H1 (cell line): ENCODE data around the gene PLB1. TPM values are rescaled to one million over a fixed set of nuclear protein-coding genes. Genes with fewer than 3 reads are reported as not detected.

Experiments
- CTCF ChIA-PET: fragments of 300-600 bp; sonication (Branson Sonifier 250); formaldehyde crosslinking; loops from one replicate; lab custom pipeline; 2021; ENCODE audit not compliant: partially characterized antibody; lab: Charles Lee
- POLR2A ChIA-PET: fragments of 300-600 bp; sonication (Branson Sonifier 250); formaldehyde crosslinking; loops from one replicate; lab custom pipeline; 2021; ENCODE audit warnings: inconsistent platforms; ENCODE audit not compliant: partially characterized antibody; lab: Charles Lee
- DNase-seq, 2 experiments: peaks; one replicate each; pipeline versions ENCODE4 v3.0.0 to v3.0.0-alpha.2; 2010 to 2022; ENCODE audit warnings: low spot score in 2 of 2, low read depth in 1 of 2, mixed read lengths in 1 of 2
- FAIRE-seq: peaks from 2 replicates; lab custom pipeline; 2011; peaks lifted over from hg19 to GRCh38; lab: Jason Lieb, UNC
- H2AFZ ChIP-seq: 2 replicates; pipeline ENCODE4 v1.8.1; 2012; ENCODE audit warnings: low read length, inconsistent platforms
- H2AK5ac ChIP-seq: 2 replicates; pipeline ENCODE4 v1.6.1; 2013; ENCODE audit warnings: low read depth, low read length
- H2BK120ac ChIP-seq: replicated peaks from 2 replicates; pipeline ENCODE3; 2013; ENCODE audit warnings: low read depth, low read length, inconsistent platforms
- H2BK12ac ChIP-seq: 2 replicates; pipeline ENCODE4 v1.6.1; 2013; ENCODE audit warnings: low read depth, low read length
- H2BK15ac ChIP-seq: 2 replicates; pipeline ENCODE4 v1.6.1; 2013; ENCODE audit warnings: low read length
- H2BK20ac ChIP-seq: 2 replicates; pipeline ENCODE4 v1.6.1; 2013; ENCODE audit warnings: low read length
- H2BK5ac ChIP-seq: 2 replicates; pipeline ENCODE4 v1.6.1; 2013; ENCODE audit warnings: low read depth, low read length
- H3K14ac ChIP-seq: 2 replicates; pipeline ENCODE4 v1.6.1; 2013; ENCODE audit warnings: inconsistent platforms; ENCODE audit not compliant: insufficient read length
- H3K18ac ChIP-seq: 2 replicates; pipeline ENCODE4 v1.6.1; 2013; ENCODE audit warnings: low read length; ENCODE audit errors: extremely low read depth
- H3K23ac ChIP-seq: 2 replicates; pipeline ENCODE4 v1.6.1; 2013; ENCODE audit warnings: inconsistent platforms; ENCODE audit not compliant: insufficient read length
- H3K23me2 ChIP-seq: 2 replicates; pipeline ENCODE4 v1.6.1; 2013; ENCODE audit warnings: low read depth, low read length
- H3K27ac ChIP-seq: 2 replicates; pipeline ENCODE4 v1.6.1; 2011; ENCODE audit warnings: low read depth, low read length, inconsistent platforms
- H3K27me3 ChIP-seq, 4 experiments: replicated peaks in 1 of 4; 1 replicate in 1 of 4; 2 replicates in 3 of 4; pipeline versions ENCODE4 v1.6.1 to v1.8.1; 2011 to 2013; ENCODE audit warnings: low read length in 3 of 4, mild to moderate bottlenecking in 3 of 4, inconsistent platforms in 2 of 4, mixed read lengths in 2 of 4, moderate library complexity in 1 of 4; ENCODE audit not compliant: control insufficient read depth in 3 of 4, insufficient read depth in 3 of 4; ENCODE audit errors: extremely low read depth in 1 of 4
- H3K36me3 ChIP-seq, 4 experiments: 2 replicates each; pipeline versions ENCODE4 v1.6.1 to v1.8.1; 2011 to 2013; ENCODE audit warnings: mild to moderate bottlenecking in 4 of 4, low read length in 3 of 4, moderate library complexity in 2 of 4, control low read depth in 1 of 4, inconsistent platforms in 1 of 4; ENCODE audit not compliant: insufficient read depth in 4 of 4, control insufficient read depth in 2 of 4
- H3K4ac ChIP-seq: replicated peaks from 2 replicates; pipeline ENCODE3; 2013; ENCODE audit warnings: low read length, low read depth, mixed read lengths, inconsistent platforms; ENCODE audit not compliant: insufficient read length
- H3K4me1 ChIP-seq, 4 experiments: replicated peaks in 1 of 4; 1 replicate in 1 of 4; 2 replicates in 3 of 4; pipeline versions ENCODE4 v1.6.1 to v1.8.1; 2011 to 2013; ENCODE audit warnings: low read length in 3 of 4, inconsistent platforms in 2 of 4, mixed read lengths in 1 of 4; ENCODE audit not compliant: insufficient read depth in 4 of 4, control insufficient read depth in 3 of 4
- H3K4me2 ChIP-seq, 2 experiments: 2 replicates each; pipeline versions ENCODE4 v1.6.1 to v1.8.1; 2011 to 2013; ENCODE audit warnings: low read depth in 2 of 2, low read length in 2 of 2, control low read depth in 1 of 2, inconsistent platforms in 1 of 2, mild to moderate bottlenecking in 1 of 2; ENCODE audit not compliant: insufficient read depth in 1 of 2
- H3K4me3 ChIP-seq, 4 experiments: fragments of 200-600, 300-600 bp in 1 of 4; sonication (generic), shearing (Covaris generic), sonication (Bioruptor Twin) in 1 of 4; 2 replicates each; pipeline versions ENCODE4 v1.5.1 to v1.8.1; 2011 to 2016; ENCODE audit warnings: low read length in 4 of 4, low read depth in 3 of 4, control low read depth in 2 of 4, inconsistent platforms in 2 of 4, mild to moderate bottlenecking in 2 of 4, mixed read lengths in 1 of 4, moderate library complexity in 1 of 4; ENCODE audit not compliant: insufficient read depth in 2 of 4; ENCODE audit errors: extremely low read depth in 1 of 4
- H3K56ac ChIP-seq: replicated peaks from 2 replicates; pipeline ENCODE3; 2013; ENCODE audit warnings: low read depth, mild to moderate bottlenecking, mixed read lengths, low read length, inconsistent platforms; ENCODE audit not compliant: insufficient read length
- H3K79me1 ChIP-seq: 2 replicates; pipeline ENCODE4 v1.6.1; 2013; ENCODE audit warnings: low read depth, low read length, control low read depth
- H3K79me2 ChIP-seq, 2 experiments: 2 replicates each; pipeline versions ENCODE4 v1.6.1 to v1.8.1; 2012 to 2013; ENCODE audit warnings: low read length in 2 of 2, mild to moderate bottlenecking in 2 of 2, inconsistent platforms in 1 of 2; ENCODE audit not compliant: insufficient read depth in 2 of 2, control insufficient read depth in 1 of 2
- H3K9ac ChIP-seq, 4 experiments: replicated peaks in 1 of 4; 1 replicate in 1 of 4; 2 replicates in 3 of 4; pipeline versions ENCODE4 v1.6.1 to v1.8.1; 2011 to 2013; ENCODE audit warnings: low read depth in 3 of 4, low read length in 3 of 4, control low read depth in 2 of 4, mild to moderate bottlenecking in 2 of 4, moderate library complexity in 2 of 4, inconsistent platforms in 1 of 4; ENCODE audit errors: extremely low read depth in 1 of 4
- H3K9me3 ChIP-seq, 2 experiments: 2 replicates each; pipeline versions ENCODE4 v1.6.1 to v1.8.1; 2012 to 2013; ENCODE audit warnings: mild to moderate bottlenecking in 2 of 2, moderate library complexity in 2 of 2, control low read depth in 1 of 2, inconsistent platforms in 1 of 2, low read depth in 1 of 2, low read length in 1 of 2, mixed read lengths in 1 of 2; ENCODE audit not compliant: insufficient read depth in 2 of 2
- H4K20me1 ChIP-seq, 2 experiments: replicated peaks in 1 of 2; 2 replicates each; pipeline versions ENCODE3 to v1.8.1; 2011 to 2013; ENCODE audit warnings: inconsistent platforms in 2 of 2, low read length in 2 of 2, mild to moderate bottlenecking in 1 of 2; ENCODE audit not compliant: insufficient read depth in 2 of 2, control insufficient read depth in 1 of 2
- H4K5ac ChIP-seq: 2 replicates; pipeline ENCODE4 v1.6.1; 2013; ENCODE audit warnings: low read length, low read depth, mixed read lengths, inconsistent platforms; ENCODE audit not compliant: insufficient read length
- H4K8ac ChIP-seq: 2 replicates; pipeline ENCODE4 v1.8.0; 2013; ENCODE audit warnings: mild to moderate bottlenecking, moderate library complexity, low read length, inconsistent platforms; ENCODE audit not compliant: insufficient read depth; ENCODE audit errors: extremely low read depth
- H4K91ac ChIP-seq: replicated peaks from 2 replicates; pipeline ENCODE3; 2013; ENCODE audit warnings: low read length, mixed read lengths, inconsistent platforms; ENCODE audit not compliant: insufficient read length
- ATF3 ChIP-seq: IDR thresholded peaks from 2 replicates; pipeline ENCODE4 v1.6.1; 2011; ENCODE audit warnings: low read depth, mild to moderate bottlenecking, low read length; ENCODE audit not compliant: insufficient read depth
- CEBPB ChIP-seq: IDR thresholded peaks from 2 replicates; pipeline ENCODE4 v1.6.1; 2012; ENCODE audit warnings: low read depth, low read length
- EZH2 ChIP-seq: fragments of 200-600 bp; sonication (generic); IDR thresholded peaks from 2 replicates; pipeline ENCODE4 v1.7.1; 2012; ENCODE audit warnings: low read depth, mild to moderate bottlenecking, moderate library complexity, low read length, inconsistent platforms; ENCODE audit not compliant: severe bottlenecking
- GTF2F1 ChIP-seq: IDR thresholded peaks from 2 replicates; pipeline ENCODE4 v1.6.1; 2012; ENCODE audit warnings: low read depth, low read length, improper control_type of control experiment, borderline replicate concordance
- KDM5A ChIP-seq: fragments of 200-600 bp; IDR thresholded peaks from 2 replicates; pipeline ENCODE4 v1.7.1; 2012; ENCODE audit warnings: mild to moderate bottlenecking, low read length, inconsistent platforms, mixed read lengths
- MAFK ChIP-seq: IDR thresholded peaks from 2 replicates; pipeline ENCODE4 v1.6.1; 2012; ENCODE audit warnings: low read depth, mild to moderate bottlenecking, improper control_type of control experiment, low read length
- NANOG ChIP-seq: IDR thresholded peaks from 2 replicates; pipeline ENCODE4 v1.6.1; 2011; ENCODE audit warnings: low read length, low read depth, mild to moderate bottlenecking, inconsistent platforms; ENCODE audit not compliant: insufficient read depth, poor library complexity, severe bottlenecking
- RXRA ChIP-seq: IDR thresholded peaks from 2 replicates; pipeline ENCODE4 v1.6.1; 2011; ENCODE audit warnings: low read depth, mild to moderate bottlenecking, low read length, moderate library complexity; ENCODE audit not compliant: insufficient read depth
- SAP30 ChIP-seq: fragments of 300-600 bp; sonication (generic); IDR thresholded peaks from 2 replicates; pipeline ENCODE4 v1.7.1; 2012; ENCODE audit warnings: low read length, moderate library complexity, mild to moderate bottlenecking, inconsistent platforms; ENCODE audit not compliant: insufficient read depth, insufficient replicate concordance
- SIRT6 ChIP-seq: IDR thresholded peaks from one replicate; pipeline ENCODE4 v1.7.1; 2012; ENCODE audit warnings: low read length, inconsistent platforms
- SP1 ChIP-seq: IDR thresholded peaks from 2 replicates; pipeline ENCODE4 v1.6.1; 2011; ENCODE audit warnings: low read depth, low read length
- TAF1 ChIP-seq: IDR thresholded peaks from 2 replicates; pipeline ENCODE4 v1.6.1; 2011; ENCODE audit warnings: mild to moderate bottlenecking, low read depth, low read length
- ZNF274 ChIP-seq: IDR thresholded peaks from 2 replicates; pipeline ENCODE4 v1.7.0; 2012; ENCODE audit warnings: low read length, borderline replicate concordance; ENCODE audit errors: extremely low read depth
- WGBS, 2 experiments: shearing (Covaris generic) in 1 of 2; methylation state at CpG; one replicate each; pipeline versions ENCODE4 v1.1.6 to v1.1.7; 2013 to 2015; ENCODE audit warnings: low lambda C conversion rate in 2 of 2, mixed read lengths in 2 of 2, inconsistent platforms in 1 of 2, low coverage in 1 of 2, missing lambda C conversion rate in 1 of 2; ENCODE audit not compliant: insufficient replicate concordance in 2 of 2, insufficient coverage in 1 of 2, insufficient read length in 1 of 2; ENCODE audit errors: extremely low coverage in 1 of 2, missing lambda C conversion rate in 1 of 2; 5-methylcytosine and 5-hydroxymethylcytosine counted together
- polyA plus RNA-seq, 7 experiments: library from polyadenylated mRNA; depleted of rRNA in 3 of 7; stranded (reverse) in 5 of 7; unstranded in 2 of 7; fragments of >200 nt in 5 of 7; fragments of 200-250 nt in 2 of 7; gene quantifications; 1 replicate in 5 of 7; 2 replicates in 1 of 7; 4 replicates in 1 of 7; pipeline versions ENCODE4 v1.2.1 to v1.2.3, GENCODE V29; 2011 to 2013; ENCODE audit warnings: missing spikeins in 2 of 7, mixed read lengths in 2 of 7
- total RNA-seq: library from RNA; stranded (reverse); fragmentation: NEBNext Ultra II Directional; extraction: Animal tissue kit (Norgen Biotek cat#: 25700); gene quantifications from 2 replicates; pipeline ENCODE4 v1.2.1, GENCODE V29; 2021

Gene PLB1
- total and polyA plus RNA-seq, 2 of the 8 experiments (the other 6 are each of a cell fraction or from before 2014, with no cell fraction given): 0.20 to 0.36 TPM

GRCh38 chr2:28612131-28612812, 116.4 kb downstream of the PLB1 start:
- ChIA-PET CTCF (interaction anchor here (0.6 to 9.5 kb wide), 5 partner anchors 9 to 142 kb away, joined by 3 to 81 read pairs (median 4); no protein-coding TSS in a partner anchor), POLR2A (interaction anchor here (1.0 to 1.1 kb wide), 2 partner anchors 9 to 11 kb away, joined by 3 read pairs; no protein-coding TSS in a partner anchor)
- Histone ChIP-seq H3K79me2 (no peaks in the 10 kb centered on the region), H2BK5ac (no peak overlapping the region), H3K23ac (no peak overlapping the region), H4K5ac (no peak overlapping the region), H2BK120ac (no peak overlapping the region), H3K4me2 (no peak overlapping the region), H3K9ac (no peak overlapping the region), H3K14ac (no peak overlapping the region), H4K8ac (no peak overlapping the region), H2BK20ac (no peak overlapping the region), H2AFZ (no peak overlapping the region), H3K4ac (no peak overlapping the region), H3K27ac (no peak overlapping the region), H2BK15ac (no peak overlapping the region), H3K27me3 (no peaks in the 10 kb centered on the region; a peak in 1 of 7 replicates), H3K9me3 (no peaks in the 10 kb centered on the region), H3K4me1 (peaks cover 0 to 6% (median 3%) of the 10 kb centered on the region in 4 experiments; a peak in 2 of 7 replicates), H2AK5ac (no peak overlapping the region), H4K91ac (no peak overlapping the region), H3K4me3 (no peak overlapping the region), H4K20me1 (no peaks in the 10 kb centered on the region), H3K23me2 (no peaks in the 10 kb centered on the region), H2BK12ac (no peak overlapping the region), H3K18ac (no peak overlapping the region), H3K36me3 (no peaks in the 10 kb centered on the region), H3K79me1 (no peaks in the 10 kb centered on the region), H3K56ac (no peak overlapping the region)
- DNase-seq (no peak), FAIRE-seq (no peak)
- 83% methylated on average over 8 of the region's 9 CpGs; no CpG with 5 or more reads in 1 of the 2 experiments for WGBS, 2 experiments
- TF ChIP-seq SP1: no peak
- TF ChIP-seq ATF3: no peak
- TF ChIP-seq CEBPB: no peak
- no peak for TF ChIP-seq SAP30
- TF ChIP-seq GTF2F1: no peak
- no peak for TF ChIP-seq SIRT6
- no peak for TF ChIP-seq RXRA
- no peak for TF ChIP-seq NANOG
- TF ChIP-seq EZH2: no peak
- TF ChIP-seq ZNF274: no peak
- TF ChIP-seq MAFK: no peak
- TF ChIP-seq TAF1: no peak
- no peak for TF ChIP-seq KDM5A
